PC-9 (cell line): Measurements from ENCODE around the gene ZEB2.

Experiments
- CTCF ChIP-seq: fragments of 200-600 bp; sonication (generic); conservative IDR thresholded peaks from 2 replicates; pipeline ENCODE4 v1.6.1; 2017; ENCODE audit warnings: mixed run types, antibody characterized with exemption, mild to moderate bottlenecking, moderate library complexity
- EZH2 ChIP-seq: fragments of 200-600 bp; sonication (generic); IDR thresholded peaks from 2 replicates; pipeline ENCODE4 v1.8.0; 2017; ENCODE audit warnings: antibody characterized with exemption, low read depth

GRCh38 chr2:144356402-144356801 lies 163.5 kb downstream of the ZEB2 start:
- TF ChIP-seq CTCF: no peak
- TF ChIP-seq EZH2: no peak
